ENCODE data around the gene PSMG4. TPM values are rescaled to one million over a fixed set of nuclear protein-coding genes. Genes with fewer than 3 reads are reported as not detected.

The PSMG4 gene
- total RNA-seq, 5 donors from 2014 or later (not counting 1 experiment from before 2014, with no cell fraction given), result 18.8 to 42.6 (median 33.6) TPM

DNA sequence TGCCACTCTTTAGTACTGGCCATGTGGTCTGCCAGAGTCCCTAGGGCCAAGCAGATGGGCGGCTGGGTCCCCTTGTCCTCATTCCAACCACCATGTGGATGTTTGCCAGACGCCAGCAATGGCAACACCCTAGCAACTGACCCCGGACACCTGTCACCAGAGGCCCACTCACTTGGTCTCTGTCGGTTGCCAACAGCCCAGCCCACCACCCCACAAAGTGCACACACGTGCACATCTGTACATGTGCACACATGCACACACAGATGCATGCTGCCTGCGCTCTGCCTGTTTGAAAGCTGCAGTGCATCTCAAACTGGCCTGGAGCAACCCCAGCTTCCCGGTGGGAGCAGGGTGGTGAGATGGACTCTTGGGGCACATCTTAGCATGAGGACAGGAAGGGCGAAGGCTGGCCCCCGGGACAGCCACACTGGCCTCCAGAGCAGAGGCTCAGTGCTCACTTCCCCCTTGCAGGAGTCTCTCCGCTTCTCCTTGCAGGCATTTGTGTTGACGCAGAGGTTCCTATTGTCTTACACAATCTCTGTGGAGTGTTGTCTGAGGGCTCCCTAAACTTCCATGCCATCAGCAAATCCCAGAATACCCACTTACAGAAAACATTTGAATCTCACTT is 54.0 kb downstream of the PSMG4 start:
- peaks cover 1 to 7% of the 10 kb centered on the region in 2 experiments for H3K4me1 ChIP-seq (ENCODE audit: control insufficient read depth in 1 of 2, extremely low read depth in 1 of 2, insufficient read depth in 2 of 2, low read length in 2 of 2)
- WGBS (ENCODE audit: insufficient coverage), result 80% methylated on average over 6 of the region's 11 CpGs
- ATAC-seq (replicated peaks in 1 of 4) (no peak), DNase-seq (no peak)
- H3K9me3 ChIP-seq, result no peaks in the 10 kb centered on the region
- CTCF ChIA-PET, result interaction anchor here in 1 of 2 donors (0.6 kb wide), 1 partner anchor 13 kb away, joined by 4 read pairs; no protein-coding TSS in a partner anchor
- Mint-ChIP-seq H3K9me3 (no peaks in the 10 kb centered on the region), H3K4me3 (no peak overlapping the region), H3K27me3 (no peaks in the 10 kb centered on the region), H3K27ac (no peak overlapping the region), H3K4me1 (peaks cover 4 to 9% (median 4%) of the 10 kb centered on the region in 3 donors), H3K36me3 (peaks cover 4% of the 10 kb centered on the region)
- H3K36me3 ChIP-seq (ENCODE audit: control insufficient read depth in 2 of 2, extremely low read depth in 1 of 2, insufficient read depth in 1 of 2, low read length in 1 of 2), result peaks cover 0 to 2% of the 10 kb centered on the region in 2 donors
- H3K27ac ChIP-seq (ENCODE audit: low read length), result no peak overlapping the region
- POLR2A ChIA-PET, result no interaction called here
- H3K4me3 ChIP-seq (ENCODE audit: control insufficient read depth in 1 of 2, extremely low read depth in 1 of 2, low read length in 1 of 2), result no peak overlapping the region
- peaks cover 0 to 21% of the 10 kb centered on the region in 2 experiments for H3K27me3 ChIP-seq (replicated peaks in 1 of 2; ENCODE audit: control insufficient read depth in 2 of 2, extremely low read depth in 1 of 2, insufficient read depth in 2 of 2, low read length in 1 of 2)

DNA sequence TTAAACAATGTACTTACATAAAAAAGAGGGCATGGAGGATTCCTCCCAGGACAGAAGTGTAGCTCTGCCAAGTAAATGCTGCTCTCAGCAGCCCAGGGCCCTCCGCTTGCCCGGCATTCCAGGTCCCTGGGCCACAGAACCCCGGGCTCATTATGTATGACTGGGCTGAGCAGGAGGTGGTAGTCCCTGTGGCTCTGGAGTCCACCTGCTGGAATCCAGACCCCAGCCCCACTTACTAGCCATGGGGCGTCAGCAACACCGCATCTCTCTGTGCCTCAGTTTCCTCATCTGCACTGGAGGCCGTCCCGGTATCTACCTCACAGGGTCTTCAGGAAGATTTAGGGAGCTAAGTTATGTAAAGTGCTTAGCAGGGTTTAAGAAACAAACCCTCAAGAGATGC is 55.4 kb downstream of the PSMG4 start:
- no peaks in the 10 kb centered on the region for H3K9me3 Mint-ChIP-seq
- no peak for DNase-seq
- no peak overlapping the region for H3K4me3 Mint-ChIP-seq
- no peak overlapping the region for H3K27ac Mint-ChIP-seq
- peaks cover 18 to 24% (median 19%) of the 10 kb centered on the region in 3 donors for H3K4me1 Mint-ChIP-seq
- Histone ChIP-seq H3K36me3 (ENCODE audit: control insufficient read depth in 2 of 2, extremely low read depth in 1 of 2, insufficient read depth in 1 of 2, low read length in 1 of 2) (peaks cover 0 to 2% of the 10 kb centered on the region in 2 donors), H3K9me3 (no peaks in the 10 kb centered on the region), H3K4me3 (ENCODE audit: control insufficient read depth in 1 of 2, extremely low read depth in 1 of 2, low read length in 1 of 2) (no peak overlapping the region), H3K27me3 (replicated peaks in 1 of 2; ENCODE audit: control insufficient read depth in 2 of 2, extremely low read depth in 1 of 2, insufficient read depth in 2 of 2, low read length in 1 of 2) (peaks cover 0 to 33% of the 10 kb centered on the region in 2 experiments), H3K4me1 (ENCODE audit: control insufficient read depth in 1 of 2, extremely low read depth in 1 of 2, insufficient read depth in 2 of 2, low read length in 2 of 2) (peaks cover 5 to 22% of the 10 kb centered on the region in 2 experiments), H3K27ac (ENCODE audit: low read length) (no peak overlapping the region)
- no peak for ATAC-seq (replicated peaks in 1 of 4)
- ChIA-PET POLR2A (no interaction called here), CTCF (interaction anchor here in 1 of 2 donors (0.6 kb wide), 1 partner anchor 304 kb away, joined by 3 read pairs; no protein-coding TSS in a partner anchor)
- no peaks in the 10 kb centered on the region for H3K36me3 Mint-ChIP-seq
- H3K27me3 Mint-ChIP-seq, result no peaks in the 10 kb centered on the region
- WGBS (ENCODE audit: insufficient coverage), result 100% methylated on average over 2 of the region's 7 CpGs

DNA sequence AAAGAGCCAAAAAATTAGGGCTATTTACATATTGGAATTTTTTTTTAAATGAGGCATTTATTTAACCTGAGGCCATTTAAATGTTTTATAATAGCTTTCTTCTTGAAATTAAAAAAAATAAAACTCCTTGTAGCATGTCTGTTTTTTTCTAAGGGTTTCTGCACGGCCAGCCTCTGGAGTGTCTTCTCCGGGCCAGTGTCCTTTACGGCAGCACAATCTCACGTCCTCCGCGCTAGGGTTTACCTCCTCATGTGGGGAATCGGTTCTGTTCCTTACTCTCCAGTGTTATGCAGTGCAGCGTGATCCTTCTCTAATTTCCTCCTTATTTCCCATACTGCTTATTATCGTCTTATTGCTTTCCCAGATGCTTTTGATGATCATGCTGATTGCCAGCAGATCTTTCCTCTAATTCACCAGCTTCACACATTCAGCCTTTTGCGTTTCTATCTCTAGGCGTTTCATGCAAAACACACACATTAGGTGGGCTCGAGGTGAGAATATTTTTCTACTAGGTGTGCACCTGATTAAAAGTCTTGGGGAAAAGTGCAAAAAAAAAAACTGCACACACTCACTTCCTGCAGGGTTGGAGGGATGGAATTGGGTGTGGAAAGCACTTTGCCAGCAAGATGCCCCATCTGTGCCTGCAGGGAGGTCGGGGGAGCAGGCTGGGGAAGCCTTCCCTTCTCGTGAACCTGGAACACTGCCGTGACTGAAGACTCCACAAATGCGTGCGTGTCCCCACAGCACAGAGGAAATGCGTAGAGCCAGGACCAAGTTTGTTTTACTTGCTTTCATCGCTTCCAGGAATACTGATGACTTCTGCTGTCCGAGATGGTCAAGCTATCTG is 56.1 kb downstream of the PSMG4 start:
- Mint-ChIP-seq H3K36me3 (no peaks in the 10 kb centered on the region), H3K27ac (no peak overlapping the region), H3K27me3 (no peaks in the 10 kb centered on the region), H3K4me1 (peaks cover 20 to 27% (median 24%) of the 10 kb centered on the region in 3 donors), H3K4me3 (no peak overlapping the region), H3K9me3 (no peaks in the 10 kb centered on the region)
- DNase-seq (no peak), ATAC-seq (replicated peaks in 1 of 4) (no peak)
- Histone ChIP-seq H3K4me3 (ENCODE audit: control insufficient read depth in 1 of 2, extremely low read depth in 1 of 2, low read length in 1 of 2) (no peak overlapping the region), H3K9me3 (no peaks in the 10 kb centered on the region), H3K4me1 (ENCODE audit: control insufficient read depth in 1 of 2, extremely low read depth in 1 of 2, insufficient read depth in 2 of 2, low read length in 2 of 2) (peaks cover 5 to 23% of the 10 kb centered on the region in 2 experiments), H3K27me3 (replicated peaks in 1 of 2; ENCODE audit: control insufficient read depth in 2 of 2, extremely low read depth in 1 of 2, insufficient read depth in 2 of 2, low read length in 1 of 2) (peaks cover 0 to 28% of the 10 kb centered on the region in 2 experiments), H3K27ac (ENCODE audit: low read length) (no peak overlapping the region), H3K36me3 (ENCODE audit: control insufficient read depth in 2 of 2, extremely low read depth in 1 of 2, insufficient read depth in 1 of 2, low read length in 1 of 2) (no peaks in the 10 kb centered on the region)
- ChIA-PET POLR2A (no interaction called here), CTCF (interaction anchor here in 1 of 2 donors (0.6 kb wide), 1 partner anchor 303 kb away, joined by 3 read pairs; no protein-coding TSS in a partner anchor)
- 92% methylated on average over 17 of the region's 20 CpGs for WGBS (ENCODE audit: insufficient coverage)

DNA sequence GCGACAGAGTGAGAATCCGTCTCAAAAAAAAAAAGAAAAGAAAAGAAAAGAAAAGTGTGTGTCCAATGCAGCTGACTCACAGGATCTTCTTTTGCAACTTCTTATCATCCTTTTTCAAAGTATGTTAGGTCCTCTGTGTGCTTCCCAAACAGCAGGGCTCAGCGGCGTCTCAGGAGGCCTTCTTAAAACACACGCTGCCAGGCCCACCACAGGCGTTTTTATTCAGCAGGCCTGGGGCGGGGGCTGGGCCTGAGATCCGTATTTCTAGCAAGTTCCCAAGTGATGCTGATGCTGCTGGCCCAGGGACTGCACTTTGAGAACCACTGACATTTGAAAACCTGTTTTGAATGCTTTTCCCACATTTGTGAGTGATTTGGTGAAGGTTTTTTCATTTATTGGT is 57.1 kb downstream of the PSMG4 start:
- POLR2A ChIA-PET, result no interaction called here
- Histone ChIP-seq H3K36me3 (ENCODE audit: control insufficient read depth in 2 of 2, extremely low read depth in 1 of 2, insufficient read depth in 1 of 2, low read length in 1 of 2) (no peaks in the 10 kb centered on the region), H3K4me3 (ENCODE audit: control insufficient read depth in 1 of 2, extremely low read depth in 1 of 2, low read length in 1 of 2) (no peak overlapping the region), H3K4me1 (ENCODE audit: control insufficient read depth in 1 of 2, extremely low read depth in 1 of 2, insufficient read depth in 2 of 2, low read length in 2 of 2) (peaks cover 5 to 23% of the 10 kb centered on the region in 2 experiments), H3K27me3 (replicated peaks in 1 of 2; ENCODE audit: control insufficient read depth in 2 of 2, extremely low read depth in 1 of 2, insufficient read depth in 2 of 2, low read length in 1 of 2) (peaks cover 0 to 30% of the 10 kb centered on the region in 2 experiments), H3K27ac (ENCODE audit: low read length) (no peak overlapping the region), H3K9me3 (no peaks in the 10 kb centered on the region)
- CTCF ChIA-PET, result no interaction called here
- WGBS (ENCODE audit: insufficient coverage), result 90% methylated on average over 4 of the region's 8 CpGs
- no peak for DNase-seq
- Mint-ChIP-seq H3K27ac (no peak overlapping the region), H3K9me3 (no peaks in the 10 kb centered on the region), H3K4me1 (peaks cover 20 to 27% (median 24%) of the 10 kb centered on the region in 3 donors), H3K27me3 (no peaks in the 10 kb centered on the region), H3K36me3 (no peaks in the 10 kb centered on the region), H3K4me3 (no peak overlapping the region)
- ATAC-seq (replicated peaks in 1 of 4), result no peak

DNA sequence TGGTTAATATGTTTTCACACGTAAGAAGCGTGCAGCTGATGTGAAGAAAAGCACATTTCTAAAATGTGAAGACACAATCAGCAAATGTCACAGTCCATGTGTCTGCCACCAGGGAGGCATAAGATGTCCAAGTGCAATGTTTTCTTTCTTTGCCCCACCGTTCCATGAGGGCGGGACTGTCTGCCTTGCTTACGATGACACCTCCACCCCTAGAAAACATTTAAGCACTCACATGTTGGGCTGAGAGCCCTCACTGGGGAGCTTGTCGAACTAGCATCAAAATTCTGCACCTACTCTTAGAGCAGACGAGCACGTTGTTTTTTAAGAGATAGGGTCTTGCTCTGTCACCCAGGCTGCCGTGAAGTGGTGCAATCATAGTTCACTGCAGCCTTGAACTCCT is 57.6 kb downstream of the PSMG4 start:
- no peak overlapping the region for H3K27ac Mint-ChIP-seq
- Histone ChIP-seq H3K9me3 (no peaks in the 10 kb centered on the region), H3K4me3 (ENCODE audit: control insufficient read depth in 1 of 2, extremely low read depth in 1 of 2, low read length in 1 of 2) (no peak overlapping the region), H3K27me3 (replicated peaks in 1 of 2; ENCODE audit: control insufficient read depth in 2 of 2, extremely low read depth in 1 of 2, insufficient read depth in 2 of 2, low read length in 1 of 2) (peaks cover 0 to 30% of the 10 kb centered on the region in 2 experiments), H3K4me1 (ENCODE audit: control insufficient read depth in 1 of 2, extremely low read depth in 1 of 2, insufficient read depth in 2 of 2, low read length in 2 of 2) (peaks cover 5 to 23% of the 10 kb centered on the region in 2 experiments), H3K36me3 (ENCODE audit: control insufficient read depth in 2 of 2, extremely low read depth in 1 of 2, insufficient read depth in 1 of 2, low read length in 1 of 2) (no peaks in the 10 kb centered on the region), H3K27ac (ENCODE audit: low read length) (no peak overlapping the region)
- DNase-seq, result no peak
- H3K9me3 Mint-ChIP-seq, result no peaks in the 10 kb centered on the region
- peaks cover 20 to 27% (median 24%) of the 10 kb centered on the region in 3 donors for H3K4me1 Mint-ChIP-seq
- no peak overlapping the region for H3K4me3 Mint-ChIP-seq
- CTCF ChIA-PET, result no interaction called here
- H3K27me3 Mint-ChIP-seq, result no peaks in the 10 kb centered on the region
- ATAC-seq (replicated peaks in 1 of 4), result no peak
- WGBS (ENCODE audit: insufficient coverage), result 92% methylated on average over 9 of the region's 9 CpGs
- H3K36me3 Mint-ChIP-seq, result no peaks in the 10 kb centered on the region
- POLR2A ChIA-PET, result no interaction called here

DNA sequence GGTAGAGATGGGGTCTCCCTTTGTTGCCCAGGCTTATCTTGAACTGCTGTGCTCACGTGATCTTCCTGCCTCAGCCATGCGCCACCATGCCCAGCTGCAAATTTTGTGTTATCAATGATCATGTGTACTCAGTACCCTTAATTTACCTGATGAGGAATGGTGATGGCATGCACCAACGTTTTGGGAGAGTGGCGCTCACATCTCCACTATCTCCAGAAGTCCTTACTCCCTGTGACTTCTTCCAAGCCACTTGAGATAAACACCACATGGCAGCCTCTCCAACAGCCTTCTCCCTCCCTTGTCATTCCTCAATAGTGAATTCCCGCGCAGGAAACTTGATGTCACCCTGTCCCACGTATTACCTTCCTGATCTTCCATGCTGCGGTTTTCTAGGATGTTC is 58.1 kb downstream of the PSMG4 start:
- ChIA-PET POLR2A (no interaction called here), CTCF (no interaction called here)
- Histone ChIP-seq H3K9me3 (no peaks in the 10 kb centered on the region), H3K27me3 (replicated peaks in 1 of 2; ENCODE audit: control insufficient read depth in 2 of 2, extremely low read depth in 1 of 2, insufficient read depth in 2 of 2, low read length in 1 of 2) (peaks cover 0 to 34% of the 10 kb centered on the region in 2 experiments), H3K27ac (ENCODE audit: low read length) (no peak overlapping the region), H3K4me1 (ENCODE audit: control insufficient read depth in 1 of 2, extremely low read depth in 1 of 2, insufficient read depth in 2 of 2, low read length in 2 of 2) (peaks cover 5 to 23% of the 10 kb centered on the region in 2 experiments), H3K4me3 (ENCODE audit: control insufficient read depth in 1 of 2, extremely low read depth in 1 of 2, low read length in 1 of 2) (no peak overlapping the region), H3K36me3 (ENCODE audit: control insufficient read depth in 2 of 2, extremely low read depth in 1 of 2, insufficient read depth in 1 of 2, low read length in 1 of 2) (no peaks in the 10 kb centered on the region)
- WGBS (ENCODE audit: insufficient coverage), result 91% methylated on average over 6 of the region's 8 CpGs
- no peaks in the 10 kb centered on the region for H3K36me3 Mint-ChIP-seq
- no peak overlapping the region for H3K4me3 Mint-ChIP-seq
- no peaks in the 10 kb centered on the region for H3K9me3 Mint-ChIP-seq
- no peak for ATAC-seq (replicated peaks in 1 of 4)
- no peak overlapping the region for H3K27ac Mint-ChIP-seq
- peaks cover 20 to 27% (median 24%) of the 10 kb centered on the region in 3 donors for H3K4me1 Mint-ChIP-seq
- no peak for DNase-seq
- no peaks in the 10 kb centered on the region for H3K27me3 Mint-ChIP-seq
